Kidney (tissue), 14 donors: Measurements from ENCODE around the gene FABP3. TPM values are rescaled to one million over a fixed set of nuclear protein-coding genes. Genes with fewer than 3 reads are reported as not detected.

Experiments
- DNase-seq, 5 donors: peaks; one replicate each; pipeline ENCODE4 v3.0.0-alpha.2; 2013 to 2020
- FAIRE-seq: peaks from 2 replicates; lab custom pipeline; 2012; peaks lifted over from hg19 to GRCh38; lab: Jason Lieb, UNC
- H3K27ac ChIP-seq, 2 donors: one replicate each; pipeline ENCODE4 v1.7.0; 2013; ENCODE audit warnings: low read depth in 2 of 2, low read length in 2 of 2, inconsistent platforms in 1 of 2
- H3K27me3 ChIP-seq: one replicate; pipeline ENCODE4 v1.7.1; 2013; ENCODE audit warnings: low read length, inconsistent platforms; ENCODE audit not compliant: control insufficient read depth, insufficient read depth
- H3K36me3 ChIP-seq, 3 donors: one replicate each; pipeline versions ENCODE4 v1.7.0 to v1.7.1; 2013; ENCODE audit warnings: low read length in 3 of 3, control low read depth in 1 of 3, inconsistent platforms in 1 of 3; ENCODE audit not compliant: insufficient read depth in 3 of 3, control insufficient read depth in 2 of 3
- H3K4me1 ChIP-seq, 3 donors: one replicate each; pipeline versions ENCODE4 v1.7.0 to v1.7.1; 2013; ENCODE audit warnings: low read length in 3 of 3, inconsistent platforms in 1 of 3, low read depth in 1 of 3; ENCODE audit not compliant: control insufficient read depth in 2 of 3, insufficient read depth in 2 of 3
- H3K4me3 ChIP-seq, 3 donors: one replicate each; pipeline versions ENCODE4 v1.7.0 to v1.8.1; 2013; ENCODE audit warnings: low read length in 3 of 3, control low read depth in 1 of 3, inconsistent platforms in 1 of 3
- H3K9ac ChIP-seq, 3 donors: one replicate each; pipeline versions ENCODE4 v1.7.0 to v1.7.1; 2013; ENCODE audit warnings: low read length in 3 of 3, control low read depth in 1 of 3, inconsistent platforms in 1 of 3
- H3K9me3 ChIP-seq, 3 donors: one replicate each; pipeline versions ENCODE4 v1.7.0 to v1.7.1; 2013; ENCODE audit warnings: low read length in 3 of 3, control low read depth in 1 of 3, inconsistent platforms in 1 of 3; ENCODE audit not compliant: control insufficient read depth in 2 of 3, insufficient read depth in 1 of 3
- intact Hi-C: fragments of 100-400 bp; cut with DNase I; formaldehyde crosslinking; loops from one replicate; pipeline ENCODE4 v1.11.1; 2022
- polyA plus RNA-seq: library from polyadenylated mRNA; stranded (reverse); fragments of 350-450 nt; fragmentation: Illumina TruSeq; extraction: RNeasy Lipid Tissue Mini Kit (QIAGEN cat#74804); gene quantifications from one replicate; pipeline ENCODE4 v1.2.3, GENCODE V29; 2014; ENCODE audit warnings: low read depth, low replicate concordance; ENCODE audit not compliant: insufficient read depth
- total RNA-seq: library from RNA; stranded (reverse); fragmentation: NEBNext Ultra II Directional; extraction: Animal tissue kit (Norgen Biotek cat#: 25700); gene quantifications from one replicate; pipeline ENCODE4 v1.2.1, GENCODE V29; 2021
- TF ChIP-seq, protein P1 (sequence below): IDR thresholded peaks from 3 replicates; pipeline ENCODE4 v1.5.1; 2012; ENCODE audit warnings: mild to moderate bottlenecking, moderate library complexity, borderline replicate concordance; ENCODE audit not compliant: insufficient read depth; ENCODE audit errors: extremely low read depth
- donor health status: control.
- donor health status: control.
- donor health status: control.
- donor health status: control.
- donor health status: control.
- donor health status: DM: yes; HTN: yes; CAD: no.
- donor health status: Normal renal cell carcinoma (clear cell type).

The FABP3 gene
- total and polyA plus RNA-seq, 2 donors from 2014 or later: 25.0 to 542 TPM

DNA sequence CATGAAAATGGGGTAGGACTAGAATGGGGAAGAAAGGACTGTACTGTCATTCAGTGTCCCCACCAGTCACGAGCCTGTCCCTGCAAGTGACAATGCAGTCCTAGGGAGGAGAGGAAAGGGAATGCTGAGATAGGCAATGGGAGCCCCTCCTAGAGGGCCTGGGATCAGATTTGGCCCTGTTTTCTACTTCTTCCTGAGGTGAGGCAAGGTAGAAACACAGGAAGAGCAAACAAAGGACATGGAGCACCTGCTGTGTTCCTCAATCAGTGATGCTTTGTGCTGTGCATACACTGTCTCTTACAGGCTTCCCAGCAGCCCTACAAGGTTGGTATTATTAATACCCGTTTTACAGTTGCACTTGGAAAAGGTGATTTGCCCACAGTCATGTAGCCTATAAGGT, 6.1 kb downstream of the FABP3 start:
- Histone ChIP-seq H3K36me3 (peaks cover 0 to 24% (median 8%) of the 10 kb centered on the region in 3 donors), H3K9me3 (no peaks in the 10 kb centered on the region), H3K27me3 (no peaks in the 10 kb centered on the region), H3K9ac (no peak overlapping the region), H3K4me3 (no peak overlapping the region), H3K4me1 (peaks cover 0 to 62% (median 48%) of the 10 kb centered on the region in 3 donors), H3K27ac (peak overlapping the region; percentile 44 to 86)
- TF ChIP-seq, protein P1, sequence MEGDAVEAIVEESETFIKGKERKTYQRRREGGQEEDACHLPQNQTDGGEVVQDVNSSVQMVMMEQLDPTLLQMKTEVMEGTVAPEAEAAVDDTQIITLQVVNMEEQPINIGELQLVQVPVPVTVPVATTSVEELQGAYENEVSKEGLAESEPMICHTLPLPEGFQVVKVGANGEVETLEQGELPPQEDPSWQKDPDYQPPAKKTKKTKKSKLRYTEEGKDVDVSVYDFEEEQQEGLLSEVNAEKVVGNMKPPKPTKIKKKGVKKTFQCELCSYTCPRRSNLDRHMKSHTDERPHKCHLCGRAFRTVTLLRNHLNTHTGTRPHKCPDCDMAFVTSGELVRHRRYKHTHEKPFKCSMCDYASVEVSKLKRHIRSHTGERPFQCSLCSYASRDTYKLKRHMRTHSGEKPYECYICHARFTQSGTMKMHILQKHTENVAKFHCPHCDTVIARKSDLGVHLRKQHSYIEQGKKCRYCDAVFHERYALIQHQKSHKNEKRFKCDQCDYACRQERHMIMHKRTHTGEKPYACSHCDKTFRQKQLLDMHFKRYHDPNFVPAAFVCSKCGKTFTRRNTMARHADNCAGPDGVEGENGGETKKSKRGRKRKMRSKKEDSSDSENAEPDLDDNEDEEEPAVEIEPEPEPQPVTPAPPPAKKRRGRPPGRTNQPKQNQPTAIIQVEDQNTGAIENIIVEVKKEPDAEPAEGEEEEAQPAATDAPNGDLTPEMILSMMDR: no peak
- FAIRE-seq (no peak), DNase-seq (no peak)
- intact Hi-C loops: no loop called here

DNA sequence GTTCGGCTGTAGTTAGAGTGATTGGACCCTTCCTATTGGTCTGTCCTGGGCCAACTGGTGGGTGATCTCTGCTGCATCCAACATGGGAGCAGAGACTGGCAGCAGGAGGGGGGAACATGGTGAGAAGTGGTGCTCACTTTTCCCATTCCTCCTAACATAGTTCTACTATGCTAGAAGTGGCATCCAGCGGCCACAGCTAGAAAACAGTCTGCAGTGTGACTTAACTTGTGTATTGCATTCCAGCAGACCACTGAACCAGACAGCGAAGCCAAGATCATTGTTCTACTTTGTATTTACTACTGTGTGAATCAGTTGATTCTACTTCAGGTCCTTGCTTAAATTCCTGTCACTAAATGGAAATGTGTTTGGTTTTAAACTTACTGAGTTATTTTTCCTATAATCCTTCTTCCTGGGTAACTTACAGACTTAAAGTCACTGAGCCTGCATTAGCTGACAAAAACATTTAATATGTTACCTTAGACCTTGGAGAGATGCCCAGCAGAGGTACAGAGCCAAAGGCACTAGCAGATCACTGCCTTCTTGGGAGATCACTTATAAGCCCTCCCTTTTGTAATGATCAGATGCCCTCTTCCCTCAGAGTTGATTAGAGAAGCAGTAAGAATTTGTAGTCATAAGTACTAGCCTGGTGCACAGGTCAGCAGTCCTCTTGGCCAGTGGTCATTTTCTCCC, 8.2 kb downstream of the FABP3 start:
- peaks cover 0 to 42% (median 37%) of the 10 kb centered on the region in 3 donors for H3K4me1 ChIP-seq
- peak overlapping the region in 2 of 3 donors; percentile 9 to 41 for H3K9ac ChIP-seq
- peak overlapping the region; percentile 89 to 93 for H3K27ac ChIP-seq
- FAIRE-seq (peak; percentile 52), DNase-seq (peak in 3 of 5 donors; percentile 69 to 88 (median 88))
- H3K36me3 ChIP-seq: peaks cover 0 to 24% (median 8%) of the 10 kb centered on the region in 3 donors
- peak overlapping the region in 1 of 3 donors; percentile 5 for H3K4me3 ChIP-seq
- intact Hi-C loops: no loop called here
- H3K9me3 ChIP-seq: no peaks in the 10 kb centered on the region
- TF ChIP-seq, protein P1: no peak
- H3K27me3 ChIP-seq: no peaks in the 10 kb centered on the region

DNA sequence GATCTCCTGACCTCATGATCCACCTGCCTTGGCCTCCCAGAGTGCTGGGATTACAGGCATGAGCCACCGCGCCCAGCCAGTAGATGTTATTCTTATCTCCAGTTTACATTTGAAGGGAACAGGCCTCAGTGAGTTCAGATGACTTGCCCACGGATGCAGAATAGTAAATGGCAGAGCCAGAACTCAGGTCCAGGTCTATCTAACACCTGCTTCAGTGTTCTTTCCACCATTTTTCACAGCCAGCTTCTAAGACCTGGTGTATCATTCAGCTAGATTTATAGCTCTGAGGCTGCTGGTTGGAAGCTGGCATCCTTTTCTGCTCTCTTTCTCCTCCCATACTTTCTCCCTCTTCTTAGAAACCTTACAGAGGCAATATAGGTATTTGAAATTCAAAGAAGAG, 10.8 kb downstream of the FABP3 start:
- Histone ChIP-seq H3K27ac (peak overlapping the region; percentile 68), H3K4me1 (peaks cover 0 to 35% (median 21%) of the 10 kb centered on the region in 3 donors), H3K9me3 (no peaks in the 10 kb centered on the region), H3K4me3 (no peak overlapping the region), H3K9ac (no peak overlapping the region), H3K27me3 (no peaks in the 10 kb centered on the region), H3K36me3 (peaks cover 0 to 16% (median 4%) of the 10 kb centered on the region in 3 donors)
- DNase-seq (no peak), FAIRE-seq (no peak)
- intact Hi-C loops: no loop called here
- TF ChIP-seq, protein P1: no peak
